Fibroblast of mammary gland (primary cell): ENCODE measurements around the gene CHCT1.
A peak's percentile ranks its signal among the peaks of the same experiment; 100 is the strongest.
"Not testable (repeated sequence)": the region's sequence is repeated elsewhere in the genome, so short reads cannot be mapped to it uniquely, and the experiment has no call there.

ENCODE experiments used
- DNase-seq: peaks from one replicate; pipeline ENCODE4 v3.0.0-alpha.2; 2010; ENCODE audit warnings: low read depth
- H3K4me3 ChIP-seq: 2 replicates; pipeline ENCODE4 v1.5.1; 2011; ENCODE audit warnings: low read depth, mild to moderate bottlenecking, low read length, moderate library complexity; ENCODE audit not compliant: control insufficient read depth
- TF ChIP-seq, protein P1 (sequence below): conservative IDR thresholded peaks from 2 replicates; pipeline ENCODE4 v1.5.1; 2011; ENCODE audit warnings: low read depth, low read length, inconsistent platforms; ENCODE audit not compliant: control insufficient read depth, insufficient read depth

Gene CHCT1

GRCh38 chr17:60422162-60422665 is at the start of gene CHCT1:
Gene CHCT1, plus strand, starts transcription at chr17:60422489. Its CDS starts 104 bp downstream, at chr17:60422593.
- no peak for DNase-seq
- peak within 1 kb of the TSS; percentile 47 for H3K4me3 ChIP-seq
- TF ChIP-seq, protein P1, sequence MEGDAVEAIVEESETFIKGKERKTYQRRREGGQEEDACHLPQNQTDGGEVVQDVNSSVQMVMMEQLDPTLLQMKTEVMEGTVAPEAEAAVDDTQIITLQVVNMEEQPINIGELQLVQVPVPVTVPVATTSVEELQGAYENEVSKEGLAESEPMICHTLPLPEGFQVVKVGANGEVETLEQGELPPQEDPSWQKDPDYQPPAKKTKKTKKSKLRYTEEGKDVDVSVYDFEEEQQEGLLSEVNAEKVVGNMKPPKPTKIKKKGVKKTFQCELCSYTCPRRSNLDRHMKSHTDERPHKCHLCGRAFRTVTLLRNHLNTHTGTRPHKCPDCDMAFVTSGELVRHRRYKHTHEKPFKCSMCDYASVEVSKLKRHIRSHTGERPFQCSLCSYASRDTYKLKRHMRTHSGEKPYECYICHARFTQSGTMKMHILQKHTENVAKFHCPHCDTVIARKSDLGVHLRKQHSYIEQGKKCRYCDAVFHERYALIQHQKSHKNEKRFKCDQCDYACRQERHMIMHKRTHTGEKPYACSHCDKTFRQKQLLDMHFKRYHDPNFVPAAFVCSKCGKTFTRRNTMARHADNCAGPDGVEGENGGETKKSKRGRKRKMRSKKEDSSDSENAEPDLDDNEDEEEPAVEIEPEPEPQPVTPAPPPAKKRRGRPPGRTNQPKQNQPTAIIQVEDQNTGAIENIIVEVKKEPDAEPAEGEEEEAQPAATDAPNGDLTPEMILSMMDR = no peak

DNA sequence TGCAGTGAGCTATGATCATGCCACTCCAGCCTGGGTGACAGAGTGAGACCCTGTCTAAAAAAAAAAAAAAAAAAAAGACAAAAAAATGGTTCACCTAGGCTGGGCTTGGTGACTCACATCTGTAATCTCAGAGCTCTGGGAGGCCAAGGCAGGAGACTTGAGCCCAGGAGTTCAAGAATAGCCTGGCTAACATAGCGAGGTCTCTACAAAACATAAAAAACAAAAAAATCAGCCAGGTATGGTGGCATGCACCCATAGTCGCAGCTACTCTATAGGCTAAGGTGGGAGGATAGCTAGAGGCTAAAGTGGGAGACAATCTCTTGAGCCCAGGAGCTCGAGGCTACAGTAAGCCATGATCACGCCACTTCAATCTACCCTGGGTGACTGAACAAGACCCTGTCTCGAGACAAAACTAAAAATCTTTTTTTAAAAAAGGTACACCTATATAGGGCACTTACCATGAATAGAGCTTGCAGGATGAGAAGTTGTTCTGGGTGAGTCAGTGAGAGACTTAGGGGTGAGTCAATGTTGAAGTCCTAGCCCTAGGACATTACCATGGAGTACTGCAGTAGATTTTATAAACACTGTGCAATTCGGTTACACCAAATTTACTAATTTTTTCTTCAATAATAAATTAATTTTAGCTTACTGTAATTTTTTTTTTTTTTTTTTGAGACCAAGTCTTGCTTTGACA is 49.4 kb upstream of the CHCT1 start:
- no peak overlapping the region for H3K4me3 ChIP-seq
- DNase-seq = peak; percentile 78
- TF ChIP-seq, protein P1 = no peak

DNA sequence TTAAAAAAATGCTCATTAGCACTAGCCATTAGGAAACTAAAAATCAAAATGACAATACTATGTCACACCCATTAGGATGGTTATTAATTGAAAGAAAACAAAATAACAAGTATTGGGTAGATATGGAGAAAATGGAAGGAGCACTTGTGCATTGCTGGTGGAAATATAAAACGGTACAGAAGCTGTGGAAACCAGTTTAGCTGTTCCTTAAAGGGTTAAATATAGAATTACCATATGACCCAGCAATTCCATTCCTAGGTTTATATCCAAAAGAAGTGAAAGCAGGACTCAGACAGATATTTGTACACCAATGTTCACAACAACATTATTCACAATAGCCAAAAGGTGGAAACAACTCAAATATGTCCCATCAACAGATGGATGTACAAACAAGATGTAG is 44.1 kb upstream of the CHCT1 start:
- not testable (repeated sequence) for H3K4me3 ChIP-seq, DNase-seq

GRCh38 chr17:60379461-60379860 is 42.8 kb upstream of the CHCT1 start:
- DNase-seq, H3K4me3 ChIP-seq: not testable (repeated sequence)

GRCh38 chr17:60381958-60382357 is 40.3 kb upstream of the CHCT1 start:
- DNase-seq = no peak
- no peak overlapping the region for H3K4me3 ChIP-seq
- TF ChIP-seq, protein P1 = no peak

GRCh38 chr17:60383379-60383778 is 38.9 kb upstream of the CHCT1 start:
- no peak overlapping the region for H3K4me3 ChIP-seq
- DNase-seq = no peak
- TF ChIP-seq, protein P1 = no peak

- DNase-seq = not testable (repeated sequence)
Measured at GRCh38 chr17:60384921-60385320, 37.4 kb upstream of the CHCT1 start.

GRCh38 chr17:60386147-60387058 is 35.9 kb upstream of the CHCT1 start:
- peak; percentile 6 for DNase-seq
- TF ChIP-seq, protein P1 = no peak
- no peak overlapping the region for H3K4me3 ChIP-seq

More at GRCh38 chr17:60384921-60385320, 37.4 kb upstream of the CHCT1 start:
- H3K4me3 ChIP-seq = not testable (repeated sequence)
